DMS153 treated with DMSO at 0.1 percent for 48 hours (cell line): ENCODE data around the gene AEBP2.
"Not testable (repeated sequence)": the region's sequence is repeated elsewhere in the genome, so short reads cannot be mapped to it uniquely, and the experiment has no call there.

ENCODE experiments used
- DNase-seq: peaks from one replicate; lab custom pipeline; 2025; ENCODE audit not compliant: unreplicated experiment; lab: John Stamatoyannopoulos, UW

The AEBP2 gene

GRCh38 chr12:19439059-19440018, at the start of gene AEBP2:
Gene AEBP2 (plus strand): TSS chr12:19439492. CDS start chr12:19439700, 208 bp downstream.
- peak; percentile 72 for DNase-seq

- no peak for DNase-seq
These were observed 49.2 kb upstream of the AEBP2 start for GRCh38 chr12:19390051-19390598.

- DNase-seq: not testable (repeated sequence)
These were observed 46.6 kb upstream of the AEBP2 start for GRCh38 chr12:19392644-19393043.

- no peak for DNase-seq
These were observed 44.9 kb upstream of the AEBP2 start for GRCh38 chr12:19394385-19394784.

- DNase-seq: no peak
These were observed 41.8 kb upstream of the AEBP2 start for GRCh38 chr12:19397534-19397933.

- DNase-seq: no peak
These were observed 40.6 kb upstream of the AEBP2 start for GRCh38 chr12:19398376-19399363.

- DNase-seq: not testable (repeated sequence)
These were observed 38.5 kb upstream of the AEBP2 start for GRCh38 chr12:19400649-19401285.

- DNase-seq: no peak
These were observed 37.1 kb upstream of the AEBP2 start for GRCh38 chr12:19402211-19402610.

GRCh38 chr12:19402743-19403431, 36.4 kb upstream of the AEBP2 start:
- no peak for DNase-seq

- no peak for DNase-seq
These were observed 34.9 kb upstream of the AEBP2 start for GRCh38 chr12:19404242-19404880.

- no peak for DNase-seq
These were observed 29.9 kb upstream of the AEBP2 start for GRCh38 chr12:19409376-19409775.

- peak; percentile 35 for DNase-seq
These were observed 29.1 kb upstream of the AEBP2 start for GRCh38 chr12:19410211-19410610.

GRCh38 chr12:19410629-19411185, 28.6 kb upstream of the AEBP2 start:
- peak; percentile 3 for DNase-seq

GRCh38 chr12:19411234-19412204, 27.8 kb upstream of the AEBP2 start:
- DNase-seq: no peak

- DNase-seq: no peak
These were observed 26.4 kb upstream of the AEBP2 start for GRCh38 chr12:19412844-19413243.

GRCh38 chr12:19413582-19413981, 25.7 kb upstream of the AEBP2 start:
- DNase-seq: not testable (repeated sequence)

GRCh38 chr12:19415563-19415962, 23.7 kb upstream of the AEBP2 start:
- no peak for DNase-seq

GRCh38 chr12:19419086-19419485, 20.2 kb upstream of the AEBP2 start:
- DNase-seq: no peak
